GM12875 (cell line): Measurements from ENCODE around the gene VLDLR.

Experiments
- H3K4me3 ChIP-seq: one replicate; pipeline ENCODE4 v1.5.1; 2011; ENCODE audit warnings: low read depth, low read length, control low read depth
- CTCF ChIP-seq: IDR thresholded peaks from 2 replicates; pipeline ENCODE4 v1.5.1; 2011; ENCODE audit warnings: low read depth, mild to moderate bottlenecking, control low read depth, inconsistent platforms, low read length, moderate library complexity, borderline replicate concordance; ENCODE audit not compliant: insufficient read depth

The VLDLR gene

GRCh38 chr9:2608276-2608675, 13.3 kb upstream of the VLDLR start:
- TF ChIP-seq CTCF, result no peak
- H3K4me3 ChIP-seq, result no peak overlapping the region

GRCh38 chr9:2610985-2611384, 10.6 kb upstream of the VLDLR start:
- no peak for TF ChIP-seq CTCF
- H3K4me3 ChIP-seq, result no peak overlapping the region

- no peak for TF ChIP-seq CTCF
- no peak overlapping the region for H3K4me3 ChIP-seq
These were observed 9.6 kb upstream of the VLDLR start for GRCh38 chr9:2611961-2612360.

GRCh38 chr9:2613730-2614271, 7.8 kb upstream of the VLDLR start:
- no peak for TF ChIP-seq CTCF
- no peak overlapping the region for H3K4me3 ChIP-seq

GRCh38 chr9:2615497-2615896, 6.1 kb upstream of the VLDLR start:
- TF ChIP-seq CTCF, result no peak
- H3K4me3 ChIP-seq, result no peak overlapping the region

GRCh38 chr9:2616692-2617377, 4.8 kb upstream of the VLDLR start:
- no peak for TF ChIP-seq CTCF
- H3K4me3 ChIP-seq, result no peak overlapping the region

GRCh38 chr9:2618289-2618688, 3.3 kb upstream of the VLDLR start:
- H3K4me3 ChIP-seq, result no peak overlapping the region
- TF ChIP-seq CTCF, result no peak
